Activated CD4-positive, alpha-beta T cell treated with anti-CD3 and anti-CD28 coated beads, Interleukin-2, amount 50 U/mL, for 1 hour (primary cell): ENCODE results near the gene HTR6.

ENCODE experiments used
- DNase-seq: peaks from one replicate; pipeline ENCODE4 v3.0.0-alpha.2; 2020

Gene HTR6

GRCh38 chr1:19657511-19657910 lies 7.2 kb upstream of the HTR6 start:
- DNase-seq = no peak

DNA sequence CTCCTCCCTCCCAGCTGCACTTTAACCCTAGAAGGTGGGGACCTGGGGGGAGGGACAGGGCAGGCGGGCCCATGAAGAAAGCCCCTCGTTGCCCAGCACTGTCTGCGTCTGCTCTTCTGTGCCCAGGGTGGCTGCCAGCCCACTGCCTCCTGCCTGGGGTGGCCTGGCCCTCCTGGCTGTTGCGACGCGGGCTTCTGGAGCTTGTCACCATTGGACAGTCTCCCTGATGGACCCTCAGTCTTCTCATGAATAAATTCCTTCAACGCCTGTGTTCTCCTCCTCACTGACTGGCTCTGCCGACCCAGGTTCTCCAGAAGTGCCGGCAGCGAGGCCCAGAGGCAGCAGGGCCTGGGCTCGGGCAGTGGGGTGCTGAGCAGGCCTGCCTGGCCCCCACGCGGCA lies 6.5 kb upstream of the HTR6 start:
- DNase-seq = no peak

DNA sequence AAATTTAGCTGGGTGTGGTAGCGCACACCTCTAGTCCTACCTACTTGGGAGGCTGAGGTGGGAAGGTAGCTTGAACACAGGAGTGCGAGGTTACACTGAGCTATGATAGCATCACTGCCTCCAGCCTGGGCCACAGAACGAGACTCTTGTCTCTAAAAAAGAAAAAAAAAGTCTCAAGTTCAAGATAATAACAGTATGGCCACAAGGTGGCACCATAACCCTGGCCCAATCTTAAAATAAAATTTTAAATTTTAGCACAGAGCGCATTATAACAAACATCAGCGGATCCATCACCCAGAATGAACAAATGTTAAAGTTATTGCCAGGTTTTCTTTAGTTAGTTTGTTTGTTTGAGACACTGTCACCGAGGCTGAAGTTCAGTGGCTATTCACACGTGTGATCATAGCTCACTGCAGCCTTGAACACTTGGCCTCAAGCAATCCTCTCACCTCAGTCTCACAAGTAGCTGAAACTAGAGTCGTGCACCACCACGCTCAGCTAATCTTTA lies 2.9 kb upstream of the HTR6 start:
- DNase-seq = peak; percentile 51

DNA sequence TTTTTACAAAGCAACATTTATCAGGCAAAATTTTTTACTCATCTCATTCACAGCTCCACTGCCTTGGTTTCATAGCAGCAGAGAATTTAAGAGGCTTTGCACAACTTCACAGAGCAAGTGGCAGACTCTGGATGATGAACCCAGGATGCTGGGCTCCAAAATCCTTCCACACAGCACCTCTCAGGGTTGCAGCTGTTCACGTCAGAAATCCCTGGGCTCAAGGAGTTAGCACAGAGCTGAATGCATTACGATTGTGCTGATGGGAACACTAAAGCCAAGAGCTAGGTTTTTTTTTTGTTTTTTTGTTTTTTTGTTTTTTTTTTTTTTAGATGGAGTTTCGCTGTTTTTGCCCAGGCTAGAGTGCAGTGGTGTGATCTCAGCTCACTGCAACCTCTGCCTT lies 2.4 kb upstream of the HTR6 start:
- DNase-seq = no peak

DNA sequence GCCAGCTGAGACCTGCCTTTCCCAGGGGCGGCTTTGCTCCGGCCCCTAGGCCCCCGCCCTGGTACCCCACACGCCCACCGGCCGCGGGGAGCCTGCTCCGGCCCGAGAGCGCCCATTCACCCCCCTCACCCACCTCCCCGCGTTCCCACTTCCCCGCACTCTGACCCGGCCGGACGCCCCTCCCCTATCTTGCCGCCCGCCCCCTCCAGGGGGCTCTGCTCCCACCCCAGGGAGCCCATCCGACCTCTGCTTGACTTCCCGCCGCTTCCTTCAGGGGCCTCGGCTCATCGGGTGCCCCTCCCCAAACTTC lies 466 bp downstream of the HTR6 start:
- DNase-seq = no peak

DNA sequence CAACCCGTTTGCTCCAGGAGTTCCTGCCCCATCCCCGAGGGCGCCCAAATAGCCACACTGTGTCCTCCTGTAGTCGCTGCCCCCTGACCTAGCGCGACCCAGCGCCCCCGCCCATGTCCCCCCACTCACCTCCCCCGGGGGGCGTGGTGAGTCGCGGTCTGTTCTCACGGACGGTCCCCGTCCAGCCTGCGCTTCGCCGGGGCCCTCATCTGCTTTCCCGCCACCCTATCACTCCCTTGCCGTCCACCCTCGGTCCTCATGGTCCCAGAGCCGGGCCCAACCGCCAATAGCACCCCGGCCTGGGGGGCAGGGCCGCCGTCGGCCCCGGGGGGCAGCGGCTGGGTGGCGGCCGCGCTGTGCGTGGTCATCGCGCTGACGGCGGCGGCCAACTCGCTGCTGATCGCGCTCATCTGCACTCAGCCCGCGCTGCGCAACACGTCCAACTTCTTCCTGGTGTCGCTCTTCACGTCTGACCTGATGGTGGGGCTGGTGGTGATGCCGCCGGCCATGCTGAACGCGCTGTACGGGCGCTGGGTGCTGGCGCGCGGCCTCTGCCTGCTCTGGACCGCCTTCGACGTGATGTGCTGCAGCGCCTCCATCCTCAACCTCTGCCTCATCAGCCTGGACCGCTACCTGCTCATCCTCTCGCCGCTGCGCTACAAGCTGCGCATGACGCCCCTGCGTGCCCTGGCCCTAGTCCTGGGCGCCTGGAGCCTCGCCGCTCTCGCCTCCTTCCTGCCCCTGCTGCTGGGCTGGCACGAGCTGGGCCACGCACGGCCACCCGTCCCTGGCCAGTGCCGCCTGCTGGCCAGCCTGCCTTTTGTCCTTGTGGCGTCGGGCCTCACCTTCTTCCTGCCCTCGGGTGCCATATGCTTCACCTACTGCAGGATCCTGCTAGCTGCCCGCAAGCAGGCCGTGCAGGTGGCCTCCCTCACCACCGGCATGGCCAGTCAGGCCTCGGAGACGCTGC lies 1.1 kb downstream of the HTR6 start:
- DNase-seq = no peak

GRCh38 chr1:19668888-19669287 lies 4.2 kb downstream of the HTR6 start:
- no peak for DNase-seq

- DNase-seq = no peak
These were observed 6.1 kb downstream of the HTR6 start for GRCh38 chr1:19670787-19671186.

- no peak for DNase-seq
These were observed 7.6 kb downstream of the HTR6 start for GRCh38 chr1:19672237-19672636.

GRCh38 chr1:19675797-19676196 lies 11.1 kb downstream of the HTR6 start:
- DNase-seq = no peak

GRCh38 chr1:19676438-19676922 lies 11.8 kb downstream of the HTR6 start:
- DNase-seq = no peak

GRCh38 chr1:19678493-19678892 lies 13.8 kb downstream of the HTR6 start:
- DNase-seq = no peak

- no peak for DNase-seq
These were observed 14.3 kb downstream of the HTR6 start for GRCh38 chr1:19678931-19679453.

GRCh38 chr1:19679691-19680090 lies 15.0 kb downstream of the HTR6 start:
- DNase-seq = no peak

- DNase-seq = no peak
These were observed 16.0 kb downstream of the HTR6 start for GRCh38 chr1:19680644-19681043.

GRCh38 chr1:19682257-19682656 lies 17.6 kb downstream of the HTR6 start:
- no peak for DNase-seq

GRCh38 chr1:19682901-19683300 lies 18.2 kb downstream of the HTR6 start:
- no peak for DNase-seq

- no peak for DNase-seq
These were observed 18.7 kb downstream of the HTR6 start for GRCh38 chr1:19683351-19683750.

DNA sequence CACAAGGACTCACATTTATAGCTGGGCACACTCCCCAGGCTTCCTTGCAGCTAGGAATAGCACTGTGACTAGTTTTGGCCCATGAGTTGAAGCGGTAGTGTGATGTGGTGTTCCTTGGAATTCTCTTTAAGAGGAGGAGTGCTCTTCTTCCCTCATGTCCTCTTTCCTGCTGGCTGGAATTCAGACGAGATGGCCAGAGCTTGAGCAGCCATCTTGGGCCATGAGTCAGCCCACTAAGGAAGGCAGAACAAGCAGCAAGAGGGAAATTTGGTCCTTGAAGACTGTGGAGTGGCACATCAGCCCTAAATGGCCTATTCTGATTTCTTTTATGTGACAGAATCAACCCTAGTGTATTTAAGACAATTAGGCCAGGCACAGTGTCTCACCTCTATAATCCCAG lies 20.0 kb downstream of the HTR6 start:
- no peak for DNase-seq

GRCh38 chr1:19685994-19686393 lies 21.3 kb downstream of the HTR6 start:
- no peak for DNase-seq

- DNase-seq = no peak
These were observed 22.7 kb downstream of the HTR6 start for GRCh38 chr1:19687414-19687813.

GRCh38 chr1:19688041-19688842 lies 23.6 kb downstream of the HTR6 start:
- DNase-seq = peak; percentile 43

DNA sequence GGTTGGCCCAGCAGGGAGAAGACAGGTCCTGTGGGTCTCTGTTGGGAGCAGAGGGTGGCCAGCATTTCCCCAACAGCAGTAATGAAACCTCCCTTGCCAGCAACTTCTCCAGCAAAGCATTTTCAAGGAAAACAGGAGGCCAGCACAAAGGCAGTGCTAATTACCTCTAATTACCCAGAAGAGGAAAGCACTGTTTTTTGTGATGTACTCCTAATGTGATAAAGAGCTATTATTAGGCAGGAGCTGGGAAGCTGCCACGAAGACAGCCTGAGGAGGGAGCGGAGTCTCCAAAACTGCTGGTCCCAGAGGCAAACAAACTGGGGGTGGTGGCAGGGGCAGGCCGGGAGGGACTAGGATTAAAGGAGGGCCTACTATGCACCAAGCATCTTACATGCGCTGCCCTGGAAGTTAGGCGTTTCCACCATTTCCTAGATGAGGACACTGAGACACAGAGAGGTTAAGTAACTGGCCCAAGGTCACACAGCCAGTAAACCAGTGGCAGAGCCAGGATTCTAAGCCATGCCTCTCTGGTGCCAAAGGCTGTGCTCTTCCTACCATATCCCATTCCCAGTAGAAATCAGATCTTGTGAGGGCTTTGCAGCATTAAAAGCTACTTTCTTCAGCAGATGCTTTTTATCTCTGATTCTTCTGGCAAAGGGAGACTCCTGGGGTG lies 24.5 kb downstream of the HTR6 start:
- no peak for DNase-seq
